Ishikawa (cell line): ENCODE results near the gene CPNE9.

Experiments
- CEBPB ChIP-seq: IDR thresholded peaks from 2 replicates; pipeline ENCODE4 v1.6.1; 2012
- EGR1 ChIP-seq: IDR thresholded peaks from 2 replicates; pipeline ENCODE4 v1.6.1; 2012
- FOXM1 ChIP-seq: IDR thresholded peaks from 2 replicates; pipeline ENCODE4 v1.6.1; 2012; ENCODE audit warnings: low read depth, borderline replicate concordance
- MAX ChIP-seq: IDR thresholded peaks from 2 replicates; pipeline ENCODE4 v1.6.1; 2012
- RAD21 ChIP-seq: IDR thresholded peaks from 2 replicates; pipeline ENCODE4 v1.6.1; 2012; ENCODE audit warnings: low read depth
- YY1 ChIP-seq: IDR thresholded peaks from 2 replicates; pipeline ENCODE4 v1.6.1; 2012; ENCODE audit warnings: low read depth
- ZBTB7A ChIP-seq: IDR thresholded peaks from 2 replicates; pipeline ENCODE4 v1.6.1; 2012; ENCODE audit warnings: low read depth
- TF ChIP-seq, protein P1 (sequence below): IDR thresholded peaks from 2 replicates; pipeline ENCODE4 v1.6.1; 2012; ENCODE audit warnings: low read depth, mild to moderate bottlenecking

DNA sequence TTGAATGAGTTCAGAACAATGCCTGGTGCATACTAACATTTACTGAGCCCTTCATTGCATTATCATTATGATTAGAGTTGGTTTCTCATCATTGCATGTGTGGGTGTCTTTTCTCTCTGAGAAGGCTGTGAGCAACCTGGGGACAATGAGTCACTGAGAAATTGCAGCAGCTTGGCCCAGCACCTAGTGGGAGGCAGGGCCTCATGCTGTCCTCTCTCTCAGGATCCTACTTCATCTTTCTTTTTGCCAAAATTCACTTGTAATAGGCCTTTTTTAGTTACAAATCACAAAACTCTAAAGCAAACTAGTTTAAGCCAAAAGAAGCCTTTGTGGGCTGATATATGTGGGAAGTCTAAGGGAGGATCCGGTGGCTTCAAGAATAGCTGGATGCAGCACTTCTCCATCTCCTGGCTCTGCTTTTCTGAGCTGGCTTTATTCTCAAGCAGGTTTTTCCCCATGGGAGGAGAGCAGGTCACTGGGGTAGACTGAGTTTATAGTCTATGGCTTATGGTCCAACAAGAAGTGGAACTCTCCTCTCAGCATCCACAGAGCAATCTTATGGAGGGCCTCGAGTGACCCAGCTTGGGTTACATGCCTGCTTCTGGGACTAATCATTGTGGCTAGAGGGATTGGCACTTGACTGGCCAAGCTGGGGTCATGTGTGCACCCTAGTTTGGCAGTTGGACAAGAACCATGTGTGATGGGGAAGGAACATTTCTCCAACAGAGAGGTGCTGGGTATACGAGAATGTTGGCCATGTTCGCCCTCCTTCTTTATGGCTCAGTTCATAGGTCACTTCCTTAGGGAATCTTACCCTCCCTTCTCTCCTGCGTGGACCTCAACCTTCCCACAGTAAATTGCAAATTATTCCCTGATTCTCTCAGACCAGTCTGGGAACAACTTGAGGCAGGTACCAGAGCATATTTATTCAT, 74.8 kb downstream of the CPNE9 start:
- TF ChIP-seq, protein P1, sequence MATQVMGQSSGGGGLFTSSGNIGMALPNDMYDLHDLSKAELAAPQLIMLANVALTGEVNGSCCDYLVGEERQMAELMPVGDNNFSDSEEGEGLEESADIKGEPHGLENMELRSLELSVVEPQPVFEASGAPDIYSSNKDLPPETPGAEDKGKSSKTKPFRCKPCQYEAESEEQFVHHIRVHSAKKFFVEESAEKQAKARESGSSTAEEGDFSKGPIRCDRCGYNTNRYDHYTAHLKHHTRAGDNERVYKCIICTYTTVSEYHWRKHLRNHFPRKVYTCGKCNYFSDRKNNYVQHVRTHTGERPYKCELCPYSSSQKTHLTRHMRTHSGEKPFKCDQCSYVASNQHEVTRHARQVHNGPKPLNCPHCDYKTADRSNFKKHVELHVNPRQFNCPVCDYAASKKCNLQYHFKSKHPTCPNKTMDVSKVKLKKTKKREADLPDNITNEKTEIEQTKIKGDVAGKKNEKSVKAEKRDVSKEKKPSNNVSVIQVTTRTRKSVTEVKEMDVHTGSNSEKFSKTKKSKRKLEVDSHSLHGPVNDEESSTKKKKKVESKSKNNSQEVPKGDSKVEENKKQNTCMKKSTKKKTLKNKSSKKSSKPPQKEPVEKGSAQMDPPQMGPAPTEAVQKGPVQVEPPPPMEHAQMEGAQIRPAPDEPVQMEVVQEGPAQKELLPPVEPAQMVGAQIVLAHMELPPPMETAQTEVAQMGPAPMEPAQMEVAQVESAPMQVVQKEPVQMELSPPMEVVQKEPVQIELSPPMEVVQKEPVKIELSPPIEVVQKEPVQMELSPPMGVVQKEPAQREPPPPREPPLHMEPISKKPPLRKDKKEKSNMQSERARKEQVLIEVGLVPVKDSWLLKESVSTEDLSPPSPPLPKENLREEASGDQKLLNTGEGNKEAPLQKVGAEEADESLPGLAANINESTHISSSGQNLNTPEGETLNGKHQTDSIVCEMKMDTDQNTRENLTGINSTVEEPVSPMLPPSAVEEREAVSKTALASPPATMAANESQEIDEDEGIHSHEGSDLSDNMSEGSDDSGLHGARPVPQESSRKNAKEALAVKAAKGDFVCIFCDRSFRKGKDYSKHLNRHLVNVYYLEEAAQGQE, result no peak
- TF ChIP-seq YY1, result no peak
- TF ChIP-seq FOXM1, result no peak
- TF ChIP-seq RAD21, result no peak
- no peak for TF ChIP-seq ZBTB7A
- TF ChIP-seq MAX, result no peak
- no peak for TF ChIP-seq CEBPB
- no peak for TF ChIP-seq EGR1
